ENCODE measurements around the gene PIK3CD.
"Not testable (repeated sequence)": the region's sequence is repeated elsewhere in the genome, so short reads cannot be mapped to it uniquely, and the experiment has no call there.

The PIK3CD gene

GRCh38 chr1:9624081-9624480 lies 27.4 kb upstream of the PIK3CD start:
- no peak for DNase-seq

GRCh38 chr1:9625030-9625429 lies 26.5 kb upstream of the PIK3CD start:
- DNase-seq: not testable (repeated sequence)

DNA sequence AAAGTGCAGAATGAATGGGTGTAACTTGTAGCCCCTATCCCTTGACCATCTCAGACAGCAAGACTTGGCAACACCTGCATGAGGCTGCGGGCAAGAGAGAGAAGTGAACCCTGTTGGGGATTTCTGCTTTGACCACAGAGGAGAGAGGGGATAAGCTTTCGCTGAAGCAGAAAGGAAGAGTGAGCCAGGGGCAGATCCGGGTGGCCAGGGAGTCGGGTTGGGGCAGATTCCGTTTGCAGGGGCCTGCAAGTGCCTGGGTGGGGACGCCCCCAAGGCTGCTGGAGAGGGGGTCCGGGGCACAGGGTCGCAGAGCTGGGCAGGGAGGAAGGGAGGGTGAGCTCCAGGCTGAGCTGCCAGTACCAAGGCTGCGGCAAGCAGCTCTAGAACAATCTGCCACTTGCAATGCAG lies 25.3 kb upstream of the PIK3CD start:
- peak; percentile 35 for DNase-seq

DNA sequence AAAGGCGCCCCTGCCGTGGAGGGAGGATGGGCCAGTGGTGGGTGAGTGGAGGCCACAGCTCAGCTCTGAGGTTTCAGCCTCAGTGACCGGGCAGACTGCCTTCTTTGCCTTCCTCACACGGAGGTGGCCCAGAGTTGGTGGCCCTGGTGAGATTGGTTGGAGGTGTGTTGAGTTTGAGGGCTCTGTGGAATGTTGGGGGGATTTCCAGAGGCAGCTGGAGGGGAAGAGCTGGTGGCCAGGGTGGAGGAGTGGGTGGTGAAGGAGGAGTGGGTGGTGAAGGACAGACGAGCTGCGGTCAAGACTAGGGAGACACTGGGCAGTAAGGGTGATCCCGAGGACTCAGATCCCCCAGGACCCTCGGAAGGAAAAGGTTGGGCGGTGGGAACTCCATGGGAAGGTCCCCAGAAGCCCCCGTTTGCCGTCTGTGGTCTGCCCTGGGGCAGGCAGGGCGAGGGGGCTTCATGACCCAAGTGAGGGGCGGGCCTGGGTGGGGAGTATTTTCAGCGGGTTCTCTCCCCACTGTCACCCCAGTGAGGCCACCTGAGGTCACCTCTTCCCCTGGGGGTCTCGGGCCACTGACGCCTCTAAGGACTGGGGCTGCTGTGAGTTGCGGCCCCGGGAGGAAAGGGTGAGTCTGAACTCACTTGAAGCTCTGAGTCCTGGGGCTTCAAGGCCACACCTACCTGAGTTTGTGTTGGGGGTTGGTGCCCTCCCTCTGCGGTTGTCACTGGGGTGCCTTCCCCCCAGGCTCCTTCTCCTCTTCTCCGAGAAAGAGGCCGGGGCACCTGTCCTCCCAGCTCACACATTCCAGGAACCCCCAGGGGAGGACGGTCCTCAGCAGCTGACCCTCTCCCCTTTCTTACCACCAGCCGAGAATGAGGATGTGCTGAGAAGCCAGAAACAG lies 22.7 kb upstream of the PIK3CD start:
- DNase-seq: peak; percentile 73

DNA sequence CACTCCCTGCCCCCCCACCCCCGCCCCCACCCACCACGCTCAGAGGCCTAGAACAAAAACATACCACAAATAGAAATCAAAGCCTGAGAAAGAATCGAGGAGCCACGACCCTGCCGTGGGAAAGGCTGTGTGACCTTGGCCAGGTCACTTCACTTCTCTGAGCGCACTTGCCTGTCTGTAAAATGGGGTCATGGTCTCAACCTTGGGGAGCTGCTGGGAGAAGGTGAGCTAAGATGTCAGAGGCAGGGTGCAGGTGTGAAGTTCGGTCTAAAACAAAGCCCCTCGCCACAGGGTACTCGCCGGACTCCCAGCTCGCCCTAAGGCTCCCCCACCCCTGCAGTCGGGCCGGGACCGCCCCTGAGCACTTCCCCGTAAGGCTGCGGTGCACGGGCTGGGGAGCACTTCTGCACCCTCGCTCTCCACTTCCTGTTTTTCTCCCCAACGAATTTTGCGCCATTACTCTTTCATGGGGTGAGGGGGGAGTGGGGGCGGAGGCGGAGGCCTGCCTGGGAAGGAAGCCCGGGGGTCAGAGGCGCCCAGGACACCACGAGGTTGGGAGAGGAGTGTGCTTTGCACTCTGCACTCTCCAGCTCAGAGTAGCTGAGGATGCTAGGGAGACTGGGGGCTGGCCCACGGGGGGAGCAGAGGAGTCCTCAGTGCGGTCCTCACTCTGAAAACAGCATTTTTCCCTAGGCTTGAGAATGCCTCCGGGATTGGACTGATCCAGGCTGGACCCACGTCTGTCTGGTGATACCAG lies 21.9 kb upstream of the PIK3CD start:
- DNase-seq: peak; percentile 77

GRCh38 chr1:9630331-9631111 lies 21.0 kb upstream of the PIK3CD start:
- DNase-seq: peak; percentile 20

DNA sequence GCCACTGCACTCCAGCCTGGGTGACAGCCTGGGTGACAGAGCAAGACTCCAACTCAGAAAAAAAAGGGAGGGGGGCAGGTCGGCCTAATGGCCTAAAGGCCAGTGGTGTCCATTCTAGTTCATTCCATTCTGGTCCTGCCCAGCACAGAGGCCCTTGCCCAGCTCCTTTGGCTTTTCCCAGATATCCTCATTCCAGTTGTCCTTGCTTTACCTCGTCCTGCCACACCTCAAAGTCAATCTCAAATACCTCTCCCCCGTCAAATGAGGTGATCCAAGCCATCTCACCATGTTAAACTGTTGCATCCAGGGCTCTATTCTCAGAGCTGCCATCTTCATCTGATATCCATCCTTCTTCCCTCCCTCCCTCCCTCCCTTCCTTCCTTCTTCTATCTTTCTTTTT lies 19.9 kb upstream of the PIK3CD start:
- DNase-seq: no peak

GRCh38 chr1:9633493-9633892 lies 18.0 kb upstream of the PIK3CD start:
- DNase-seq: no peak

DNA sequence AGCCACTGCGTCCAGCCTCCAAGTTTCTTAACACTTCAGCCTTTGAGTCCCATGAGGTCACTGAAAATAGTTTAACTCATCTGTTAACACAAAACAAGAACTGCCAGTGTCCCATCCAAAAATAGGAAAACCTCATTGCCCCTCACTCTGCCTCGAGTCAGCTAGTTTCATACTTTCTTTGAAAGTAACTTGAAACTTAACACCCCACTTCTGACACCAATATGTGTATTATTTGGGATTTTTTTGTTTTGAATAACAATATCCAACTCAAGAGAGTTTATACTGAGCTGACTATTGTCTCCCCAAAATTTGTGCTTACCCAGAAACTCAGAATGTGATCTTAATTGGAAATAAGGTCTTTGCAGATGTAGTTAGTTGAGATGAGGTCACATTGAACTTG lies 16.9 kb upstream of the PIK3CD start:
- no peak for DNase-seq

- no peak for DNase-seq
Measured at GRCh38 chr1:9639227-9639626, 12.3 kb upstream of the PIK3CD start.

DNA sequence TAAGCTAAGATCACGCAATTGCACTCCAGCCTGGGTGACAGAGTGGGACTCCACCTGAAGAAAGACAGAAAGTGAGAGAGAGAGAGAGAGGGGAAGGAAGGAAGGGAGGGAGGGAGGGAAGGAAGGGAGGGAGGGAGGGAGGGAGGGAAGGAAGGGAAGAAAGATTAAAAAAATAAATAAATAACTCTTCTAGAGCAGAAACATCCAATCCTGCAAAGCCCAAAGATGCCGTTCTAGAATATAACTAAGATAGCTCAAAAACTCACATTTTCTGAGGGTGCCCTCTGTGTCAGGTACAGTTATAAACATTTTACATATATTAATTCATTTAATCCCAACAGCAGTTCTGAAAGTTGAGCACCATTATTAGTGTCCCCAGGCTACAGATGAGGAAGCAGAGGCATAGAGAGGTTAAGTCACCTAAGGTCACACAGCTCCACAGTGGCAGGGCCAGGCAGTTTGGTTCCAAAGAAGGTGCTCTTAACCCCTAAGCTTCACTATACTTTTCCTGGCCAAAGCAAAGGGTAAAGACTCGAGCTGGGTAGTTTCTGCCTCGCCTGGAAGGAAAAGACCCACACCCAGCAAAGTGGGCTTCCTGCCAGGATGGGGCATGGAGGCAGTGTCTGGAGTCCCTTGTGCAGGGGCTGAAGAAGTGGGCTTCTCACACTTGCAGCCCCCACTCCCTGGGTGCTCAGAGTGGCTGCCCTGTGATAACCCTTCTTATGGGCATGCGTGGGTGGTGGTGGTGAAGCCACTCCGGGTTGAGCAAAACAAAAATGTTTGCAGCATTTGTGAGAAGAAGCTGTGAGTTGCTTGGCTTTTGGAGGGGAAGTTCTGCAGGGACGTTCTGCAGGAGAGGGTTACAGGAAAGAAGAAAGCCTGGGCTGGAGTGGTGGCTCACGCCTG lies 7.9 kb upstream of the PIK3CD start:
- DNase-seq: no peak

GRCh38 chr1:9646037-9646436 lies 5.5 kb upstream of the PIK3CD start:
- no peak for DNase-seq

- no peak for DNase-seq
Measured at GRCh38 chr1:9648171-9648570, 3.4 kb upstream of the PIK3CD start.

- DNase-seq: no peak
Measured at GRCh38 chr1:9649769-9650168, 1.8 kb upstream of the PIK3CD start.

DNA sequence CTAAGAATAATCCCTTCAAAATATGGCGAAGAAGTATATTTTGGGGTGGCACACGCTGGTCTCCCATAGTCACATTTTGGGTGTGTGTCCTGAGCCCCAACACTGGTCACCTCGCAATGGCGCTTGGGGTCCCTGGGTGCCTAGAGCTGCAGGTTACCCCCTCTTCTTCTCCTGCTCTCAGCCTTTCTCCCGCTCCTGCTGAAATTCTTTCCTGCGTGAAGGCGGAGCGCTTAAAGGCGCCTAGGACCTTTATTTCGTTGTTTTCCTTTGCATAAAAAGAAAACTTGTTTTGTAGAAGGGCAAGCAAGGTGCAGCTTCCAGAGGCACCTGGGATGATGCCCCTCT lies 339 bp upstream of the PIK3CD start:
- DNase-seq: no peak

DNA sequence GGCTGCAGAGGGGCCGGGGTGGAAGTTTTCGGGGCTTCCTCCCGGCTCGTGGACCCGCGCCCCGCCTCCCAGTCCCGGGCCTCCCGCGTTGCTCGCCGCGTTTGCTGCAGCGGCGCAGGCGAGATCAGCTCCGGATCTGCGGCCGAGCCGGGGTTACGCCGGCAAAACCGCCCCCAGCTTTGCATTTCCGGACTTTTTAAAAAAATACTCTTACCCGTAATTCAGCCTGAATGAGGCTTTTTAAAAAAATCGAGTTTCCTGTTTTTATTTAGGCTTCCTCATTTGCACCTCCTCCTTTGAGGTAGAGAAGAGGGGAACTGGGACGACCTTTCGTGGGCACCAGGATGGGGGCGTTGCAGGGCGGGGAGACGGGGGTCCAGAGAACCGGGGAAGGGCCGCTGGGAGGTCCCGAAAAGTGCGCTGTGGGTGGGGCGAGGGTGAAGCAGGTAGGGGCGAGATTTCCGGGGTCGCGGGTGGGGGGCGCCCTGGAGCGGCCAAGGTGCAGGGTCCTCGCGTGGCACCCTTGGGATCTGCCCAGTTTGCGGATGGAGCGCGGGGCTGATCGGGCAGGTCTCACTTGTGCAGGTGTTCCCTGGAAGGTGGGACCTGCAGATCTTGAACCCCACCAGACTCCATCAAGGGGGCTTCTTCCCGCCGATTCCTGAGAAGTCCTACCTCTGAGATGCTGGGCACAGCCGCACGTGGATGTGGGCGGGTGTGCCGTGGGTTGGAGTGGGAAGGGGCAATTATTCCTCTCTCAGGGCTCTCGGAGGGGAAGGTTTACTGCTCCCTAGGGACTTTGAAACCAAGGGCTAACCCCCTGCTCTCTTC lies 1.1 kb downstream of the PIK3CD start:
- peak; percentile 77 for DNase-seq

GRCh38 chr1:9653210-9653490 lies 1.6 kb downstream of the PIK3CD start:
- no peak for DNase-seq

DNA sequence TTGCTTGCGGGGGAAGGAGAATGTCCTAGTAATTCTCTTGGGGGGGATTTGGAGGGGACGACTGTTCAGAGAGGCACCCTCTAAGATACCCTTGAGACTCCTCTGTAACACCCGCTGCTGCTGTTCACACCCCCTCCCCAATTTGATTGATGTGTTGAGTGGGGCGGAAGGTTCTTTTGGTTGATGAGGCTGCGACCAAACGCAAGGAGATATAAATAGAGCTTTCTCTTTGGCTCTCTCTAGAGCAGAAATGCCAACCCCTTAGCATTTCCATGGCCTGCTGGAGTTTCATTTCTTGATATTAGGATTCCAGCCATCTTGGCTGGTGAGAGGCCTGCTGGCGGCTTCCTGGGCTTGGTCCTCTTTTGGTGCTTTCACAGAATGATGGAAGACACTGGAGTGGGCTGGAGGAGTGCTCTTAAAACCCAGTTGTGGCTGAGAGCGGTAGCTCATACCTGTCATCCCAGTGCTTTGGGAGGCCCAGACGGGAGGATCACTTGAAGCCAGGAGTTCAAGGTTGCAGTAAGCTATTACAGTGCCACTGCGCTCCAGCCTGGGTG lies 2.0 kb downstream of the PIK3CD start:
- DNase-seq: no peak

- DNase-seq: no peak
Measured at GRCh38 chr1:9654051-9654833, 2.7 kb downstream of the PIK3CD start.
